Measurements from ENCODE around the gene TGDS.
A peak's percentile ranks its signal among the peaks of the same experiment; 100 is the strongest.
"Not testable (repeated sequence)": the region's sequence is repeated elsewhere in the genome, so short reads cannot be mapped to it uniquely, and the experiment has no call there.

TGDS gene

GRCh38 chr13:94553766-94554165 lies 42.2 kb downstream of the TGDS start:
- no peak for DNase-seq (ENCODE audit: low read depth in 3 of 3)

DNA sequence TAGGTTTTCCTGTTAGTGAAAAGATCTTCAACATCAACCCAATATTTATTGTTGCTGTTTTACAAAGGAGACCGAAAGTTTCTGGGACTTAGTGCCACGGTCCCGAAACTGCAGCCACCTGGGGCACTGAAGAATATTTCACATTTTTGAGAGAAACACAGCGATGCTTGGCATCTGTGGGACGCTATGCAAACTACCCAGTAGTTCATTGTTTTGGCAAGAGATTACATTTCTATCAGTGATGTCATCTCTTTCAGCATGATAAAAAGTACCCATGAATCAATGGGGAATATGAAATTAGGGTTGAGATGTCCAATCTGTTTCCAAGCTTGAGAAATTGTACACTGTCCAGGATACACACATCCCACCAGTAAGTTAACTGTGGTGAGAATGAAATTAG lies 43.9 kb downstream of the TGDS start:
- no peak for DNase-seq (ENCODE audit: low read depth in 3 of 3)

- DNase-seq (ENCODE audit: low read depth in 3 of 3), result no peak
These were observed 45.8 kb downstream of the TGDS start for GRCh38 chr13:94550062-94550738.

GRCh38 chr13:94549232-94550061 lies 46.5 kb downstream of the TGDS start:
- peak; percentile 84 to 91 (median 86) for DNase-seq (ENCODE audit: low read depth in 3 of 3)

DNA sequence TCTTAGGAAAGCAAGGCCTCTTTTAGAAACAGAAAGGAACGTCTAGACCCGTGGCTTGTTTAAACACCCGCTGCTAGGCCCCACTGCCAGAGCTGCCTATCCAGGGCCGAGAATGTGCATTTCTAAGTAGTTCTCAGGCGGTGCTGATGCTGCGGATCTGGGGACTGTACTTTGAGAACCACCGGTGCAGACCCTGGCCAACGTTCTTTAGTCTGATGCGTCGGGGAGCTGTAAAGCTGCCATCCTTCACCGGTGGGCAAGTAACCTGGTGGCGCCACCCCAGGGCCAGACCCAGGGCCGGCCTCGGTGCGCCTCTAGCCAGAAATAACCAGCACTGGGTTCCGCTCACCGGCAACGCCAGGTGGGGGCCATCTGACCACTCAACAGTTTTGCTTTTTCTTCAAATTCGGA lies 47.1 kb downstream of the TGDS start:
- no peak for DNase-seq (ENCODE audit: low read depth in 3 of 3)

DNA sequence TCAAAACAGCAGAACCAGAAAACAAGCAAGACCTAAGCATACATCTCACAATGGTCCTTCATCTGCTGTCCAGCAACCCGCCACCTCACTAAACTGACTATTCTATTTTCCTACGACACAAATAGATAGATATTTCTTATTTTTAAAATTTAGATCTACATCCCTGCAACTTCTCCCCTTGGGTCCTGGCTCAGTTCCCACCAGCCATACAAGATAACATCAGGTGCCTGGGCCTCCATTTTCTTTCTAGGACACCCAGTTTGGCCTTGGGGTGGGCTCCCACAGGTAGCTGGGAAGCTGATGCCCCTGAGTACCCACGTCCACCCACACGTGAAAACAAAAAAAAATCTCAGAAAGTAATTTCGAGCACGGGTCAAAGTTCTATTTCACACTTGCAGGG lies 47.6 kb downstream of the TGDS start:
- DNase-seq (ENCODE audit: low read depth in 3 of 3), result peak in 1 of 3 experiments; percentile 0

- no peak for DNase-seq (ENCODE audit: low read depth in 3 of 3)
These were observed 49.7 kb downstream of the TGDS start for GRCh38 chr13:94546061-94546839.

- no peak for DNase-seq (ENCODE audit: low read depth in 3 of 3)
These were observed 51.0 kb downstream of the TGDS start for GRCh38 chr13:94544922-94545321.

GRCh38 chr13:94542917-94543316 lies 53.0 kb downstream of the TGDS start:
- no peak for DNase-seq (ENCODE audit: low read depth in 3 of 3)

DNA sequence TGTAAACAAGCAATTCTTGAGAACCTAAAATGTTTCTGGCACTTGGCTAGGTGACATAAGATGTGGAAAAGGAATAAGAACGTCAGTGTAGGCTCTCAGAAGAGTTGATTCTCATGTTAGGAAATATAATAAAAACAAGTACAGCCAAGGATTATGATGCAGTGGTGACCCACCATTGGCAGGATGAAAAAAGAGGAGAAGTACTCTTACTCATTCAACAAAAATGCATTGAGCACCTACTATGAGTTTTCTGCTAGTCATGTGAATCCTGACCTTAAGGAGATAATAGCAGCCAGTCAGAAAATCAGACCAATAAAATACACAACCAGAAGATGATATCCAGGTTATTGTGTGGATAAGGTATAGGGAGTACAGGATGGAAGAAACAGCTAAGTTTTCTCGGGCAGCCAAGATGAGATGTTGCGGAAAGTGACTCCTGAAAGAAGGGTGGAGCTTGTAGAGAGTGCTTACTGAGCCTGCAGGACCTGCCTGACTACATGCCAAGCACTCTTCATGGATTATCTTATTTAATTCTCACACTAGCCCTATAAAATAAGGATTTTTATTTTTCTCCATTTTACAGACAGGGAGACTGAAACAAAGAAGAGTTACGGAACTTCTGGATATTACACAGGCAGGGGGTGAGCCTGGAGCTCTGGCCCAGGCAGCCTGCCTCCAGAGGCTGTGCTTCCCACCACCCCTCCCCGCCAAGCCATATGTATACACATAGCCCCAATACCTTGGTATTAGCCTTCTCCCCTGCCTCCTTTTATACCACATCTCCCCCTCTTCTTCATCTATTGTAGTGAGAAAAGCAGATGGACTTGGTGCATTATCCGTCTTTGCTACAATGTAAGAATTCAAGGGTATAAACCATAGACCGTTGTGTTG lies 58.0 kb downstream of the TGDS start:
- DNase-seq (ENCODE audit: low read depth in 3 of 3), result no peak

- no peak for DNase-seq (ENCODE audit: low read depth in 3 of 3)
These were observed 60.2 kb downstream of the TGDS start for GRCh38 chr13:94535775-94536174.

DNA sequence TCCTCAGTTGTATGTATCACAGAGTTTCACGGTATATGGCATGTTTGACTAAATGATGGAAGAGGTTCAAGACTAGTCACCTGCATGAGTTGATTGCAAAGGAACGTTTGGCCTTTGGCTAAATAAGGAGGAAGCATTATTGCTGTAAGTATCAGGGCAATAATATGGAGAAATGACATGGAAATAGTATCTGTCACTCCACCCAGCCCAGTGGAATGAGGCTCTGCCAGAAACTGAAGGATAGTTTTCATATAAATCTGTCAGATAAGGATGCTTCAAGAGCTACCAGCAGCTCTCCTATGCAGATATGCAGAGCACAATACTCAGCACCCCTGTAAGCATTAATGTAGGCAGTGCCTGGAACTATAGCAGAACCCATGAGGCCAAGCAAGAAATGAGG lies 60.7 kb downstream of the TGDS start:
- DNase-seq (ENCODE audit: low read depth in 3 of 3), result no peak

- no peak for DNase-seq (ENCODE audit: low read depth in 3 of 3)
These were observed 61.8 kb downstream of the TGDS start for GRCh38 chr13:94534166-94534565.

DNA sequence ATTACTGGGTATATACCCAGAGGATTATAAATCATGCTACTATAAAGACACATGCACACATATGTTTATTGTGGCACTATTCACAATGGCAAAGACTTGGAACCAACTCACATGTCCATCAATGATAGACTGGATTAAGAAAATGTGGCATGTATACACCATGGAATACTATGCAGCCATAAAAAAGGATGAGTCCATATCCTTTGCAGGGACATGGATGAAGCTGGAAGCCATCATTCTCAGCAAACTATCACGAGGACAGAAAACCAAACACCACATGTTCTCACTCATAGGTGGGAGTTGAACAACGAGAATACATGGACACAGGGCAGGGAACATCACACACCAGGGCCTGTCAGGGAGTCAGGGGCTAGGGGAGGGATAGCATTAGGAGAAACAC lies 63.7 kb downstream of the TGDS start:
- DNase-seq (ENCODE audit: low read depth in 3 of 3), result not testable (repeated sequence)

- not testable (repeated sequence) for DNase-seq (ENCODE audit: low read depth in 3 of 3)
These were observed 69.0 kb downstream of the TGDS start for GRCh38 chr13:94526956-94527355.

- no peak for DNase-seq (ENCODE audit: low read depth in 3 of 3)
These were observed 70.2 kb downstream of the TGDS start for GRCh38 chr13:94525781-94526180.

DNA sequence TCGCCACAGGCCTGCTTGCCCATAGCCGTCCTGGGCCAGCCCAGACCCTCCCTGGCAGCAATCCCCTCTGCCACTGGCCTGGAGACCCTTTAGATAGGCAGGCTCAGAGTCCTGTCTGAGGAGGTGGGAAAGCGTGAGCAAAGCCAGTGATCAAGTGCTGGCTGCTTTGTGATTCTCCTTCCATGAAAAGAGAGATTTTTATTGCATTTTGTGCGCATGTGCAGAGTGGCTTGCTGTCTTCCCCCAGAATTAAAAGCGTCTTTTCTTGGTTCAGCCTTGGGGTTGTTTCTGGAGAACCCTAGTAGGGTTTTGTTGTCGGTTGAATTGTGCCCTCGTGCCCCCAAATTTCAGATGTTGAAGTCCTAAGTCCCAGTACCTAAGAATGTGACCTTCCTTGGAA lies 71.5 kb downstream of the TGDS start:
- no peak for DNase-seq (ENCODE audit: low read depth in 3 of 3)
